ENCODE results near the gene TNFRSF1B. TPM values are rescaled to one million over a fixed set of nuclear protein-coding genes. Genes with fewer than 3 reads are reported as not detected.

The TNFRSF1B gene
- polyA plus RNA-seq, 2 donors, result 1.8 to 3.4 TPM

DNA sequence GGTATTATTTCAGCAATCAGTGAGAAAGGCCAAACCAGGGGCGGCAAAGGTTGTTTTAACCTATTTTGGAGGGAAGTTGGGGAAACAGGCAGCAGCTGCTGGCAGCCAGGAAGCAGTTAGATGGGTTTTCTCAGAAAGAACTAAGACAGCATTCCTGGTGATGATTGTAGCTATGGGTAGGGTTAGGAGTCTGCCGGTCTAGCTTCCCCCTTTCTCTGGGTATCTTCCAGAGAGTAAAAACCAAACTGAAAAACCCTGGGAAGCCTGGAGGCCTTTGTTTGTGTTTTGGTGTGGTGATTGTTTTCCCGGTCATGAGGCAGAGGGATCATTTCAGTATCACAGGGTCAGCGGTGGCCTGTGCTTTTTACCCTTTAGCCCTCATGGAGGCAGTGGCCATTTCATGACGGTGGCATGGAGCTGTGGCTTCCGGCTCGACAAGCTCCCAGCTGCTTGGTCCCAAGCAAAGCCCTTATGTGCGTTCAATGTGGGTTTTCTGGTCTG, 19.5 kb upstream of the TNFRSF1B start:
- Histone ChIP-seq H3K4me1 (ENCODE audit: control insufficient read depth in 2 of 2, insufficient read depth in 2 of 2, low read length in 1 of 2) (peaks cover 2 to 13% of the 10 kb centered on the region in 2 donors), H3K27ac (ENCODE audit: low read depth in 2 of 2, low read length in 1 of 2) (peak overlapping the region in 1 of 2 donors; percentile 33), H3K4me3 (ENCODE audit: low read depth in 1 of 2, low read length in 2 of 2) (no peak overlapping the region), H3K9me3 (ENCODE audit: control insufficient read depth in 2 of 2, insufficient read depth in 1 of 2, low read depth in 1 of 2, low read length in 1 of 2) (peaks cover 0 to 4% of the 10 kb centered on the region in 2 donors), H3K27me3 (ENCODE audit: control insufficient read depth in 1 of 2, insufficient read depth in 2 of 2, low read length in 2 of 2) (no peaks in the 10 kb centered on the region), H3K36me3 (ENCODE audit: control insufficient read depth in 2 of 2, insufficient read depth in 2 of 2, low read length in 1 of 2) (no peaks in the 10 kb centered on the region)
- 72 to 77% methylated on average over 8 of the region's 8 CpGs for WGBS, 2 donors

DNA sequence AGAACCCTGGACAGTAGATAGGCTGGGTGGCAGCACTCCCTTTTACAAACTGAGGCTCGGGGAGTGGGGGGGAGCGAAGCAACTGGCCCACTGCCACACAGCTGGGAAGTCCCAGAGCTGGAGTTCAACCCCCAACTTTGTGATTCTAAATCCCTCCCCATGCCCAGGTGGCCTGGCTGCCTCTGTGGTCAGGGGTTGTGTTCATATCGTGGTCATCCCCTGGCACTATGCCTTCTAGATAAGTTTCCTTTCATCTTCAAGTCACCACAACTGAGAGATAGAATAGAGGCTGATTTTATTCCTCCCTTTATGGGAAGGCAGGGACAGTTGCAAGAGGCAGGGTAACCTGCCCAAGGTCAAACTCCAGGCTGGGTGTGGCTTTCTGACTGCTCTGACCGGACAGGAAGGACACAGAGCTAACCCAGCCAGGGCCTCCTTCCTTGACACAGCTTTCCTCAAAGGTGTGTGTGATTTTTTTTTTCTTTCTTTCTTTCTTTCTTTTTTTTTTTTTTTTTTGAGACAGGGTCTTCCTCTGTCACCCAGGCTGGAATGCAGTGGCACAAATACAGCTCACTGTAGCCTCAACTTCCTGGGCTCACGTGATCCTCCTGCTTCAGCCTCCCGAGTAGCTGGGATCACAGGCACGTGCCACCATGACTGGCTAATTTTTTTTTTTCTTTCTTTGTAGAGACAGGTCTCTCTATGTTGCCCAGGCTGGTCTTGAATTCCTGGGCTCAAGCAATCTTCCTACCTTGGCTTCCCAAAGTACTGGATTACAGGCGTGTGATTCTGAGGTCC, 18.4 kb upstream of the TNFRSF1B start:
- WGBS, 2 donors, result 68 to 71% methylated on average over 8 of the region's 8 CpGs
- no peak overlapping the region for H3K4me3 ChIP-seq (ENCODE audit: low read depth in 1 of 2, low read length in 2 of 2)
- no peaks in the 10 kb centered on the region for H3K27me3 ChIP-seq (ENCODE audit: control insufficient read depth in 1 of 2, insufficient read depth in 2 of 2, low read length in 2 of 2)
- peak overlapping the region in 1 of 2 donors; percentile 38 for H3K27ac ChIP-seq (ENCODE audit: low read depth in 2 of 2, low read length in 1 of 2)
- no peaks in the 10 kb centered on the region for H3K36me3 ChIP-seq (ENCODE audit: control insufficient read depth in 2 of 2, insufficient read depth in 2 of 2, low read length in 1 of 2)
- peaks cover 0 to 4% of the 10 kb centered on the region in 2 donors for H3K9me3 ChIP-seq (ENCODE audit: control insufficient read depth in 2 of 2, insufficient read depth in 1 of 2, low read depth in 1 of 2, low read length in 1 of 2)
- H3K4me1 ChIP-seq (ENCODE audit: control insufficient read depth in 2 of 2, insufficient read depth in 2 of 2, low read length in 1 of 2), result peaks cover 2 to 10% of the 10 kb centered on the region in 2 donors

DNA sequence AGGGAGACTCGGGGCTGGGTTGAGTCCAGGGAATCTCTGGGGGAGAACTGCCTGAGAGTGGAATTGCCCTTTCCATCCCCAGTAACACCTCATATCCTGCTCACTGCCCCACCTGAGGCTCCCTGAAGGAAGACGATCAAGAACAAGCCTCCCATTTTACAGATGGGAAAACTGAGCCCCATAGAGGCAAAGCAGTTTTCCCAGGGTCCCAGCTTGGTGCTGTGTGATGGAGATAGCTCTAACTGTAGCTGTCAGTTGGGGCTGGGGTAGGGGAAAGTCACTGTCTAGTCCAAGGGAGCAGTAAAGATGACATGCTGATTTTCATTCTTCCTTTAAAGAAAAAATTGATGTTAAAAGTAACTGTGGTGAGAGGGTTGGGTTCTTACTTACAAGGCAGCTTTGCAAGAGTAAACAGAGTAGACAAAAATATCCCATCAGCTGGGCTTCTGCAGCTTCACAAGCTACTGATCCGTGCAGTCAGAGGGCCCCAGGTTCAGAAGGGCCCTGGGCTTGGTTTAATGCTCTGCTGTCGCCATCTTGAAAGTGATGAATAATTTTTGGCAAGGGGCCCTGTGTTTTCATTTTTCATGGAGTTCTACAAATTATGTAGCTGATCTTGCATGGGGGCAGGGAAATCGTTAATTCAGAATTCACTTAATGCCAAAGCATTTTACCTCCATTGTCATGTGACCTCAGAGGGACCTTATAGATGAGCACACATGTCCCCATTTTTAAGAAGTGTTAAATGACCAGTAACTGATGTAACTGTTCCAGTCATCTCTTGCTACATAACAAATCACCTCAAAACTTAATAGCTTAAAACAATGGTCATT, 17.6 kb upstream of the TNFRSF1B start:
- H3K27ac ChIP-seq (ENCODE audit: low read depth in 2 of 2, low read length in 1 of 2), result peak overlapping the region in 1 of 2 donors; percentile 38
- peaks cover 2% of the 10 kb centered on the region in 2 donors for H3K4me1 ChIP-seq (ENCODE audit: control insufficient read depth in 2 of 2, insufficient read depth in 2 of 2, low read length in 1 of 2)
- 61 to 64% methylated on average over 5 of the region's 5 CpGs for WGBS, 2 donors
- H3K36me3 ChIP-seq (ENCODE audit: control insufficient read depth in 2 of 2, insufficient read depth in 2 of 2, low read length in 1 of 2), result no peaks in the 10 kb centered on the region
- no peaks in the 10 kb centered on the region for H3K27me3 ChIP-seq (ENCODE audit: control insufficient read depth in 1 of 2, insufficient read depth in 2 of 2, low read length in 2 of 2)
- H3K9me3 ChIP-seq (ENCODE audit: control insufficient read depth in 2 of 2, insufficient read depth in 1 of 2, low read depth in 1 of 2, low read length in 1 of 2), result peaks cover 0 to 4% of the 10 kb centered on the region in 2 donors
- H3K4me3 ChIP-seq (ENCODE audit: low read depth in 1 of 2, low read length in 2 of 2), result no peak overlapping the region

- Histone ChIP-seq H3K9me3 (ENCODE audit: control insufficient read depth in 2 of 2, insufficient read depth in 1 of 2, low read depth in 1 of 2, low read length in 1 of 2) (peaks cover 0 to 4% of the 10 kb centered on the region in 2 donors), H3K4me3 (ENCODE audit: low read depth in 1 of 2, low read length in 2 of 2) (no peak overlapping the region), H3K36me3 (ENCODE audit: control insufficient read depth in 2 of 2, insufficient read depth in 2 of 2, low read length in 1 of 2) (no peaks in the 10 kb centered on the region), H3K27me3 (ENCODE audit: control insufficient read depth in 1 of 2, insufficient read depth in 2 of 2, low read length in 2 of 2) (no peaks in the 10 kb centered on the region), H3K4me1 (ENCODE audit: control insufficient read depth in 2 of 2, insufficient read depth in 2 of 2, low read length in 1 of 2) (peaks cover 2% of the 10 kb centered on the region in 2 donors), H3K27ac (ENCODE audit: low read depth in 2 of 2, low read length in 1 of 2) (peak overlapping the region; percentile 47 to 69)
- 90% methylated on average over 6 of the region's 6 CpGs for WGBS, 2 donors
Measured at GRCh38 chr1:12149791-12150175, 17.0 kb upstream of the TNFRSF1B start.

DNA sequence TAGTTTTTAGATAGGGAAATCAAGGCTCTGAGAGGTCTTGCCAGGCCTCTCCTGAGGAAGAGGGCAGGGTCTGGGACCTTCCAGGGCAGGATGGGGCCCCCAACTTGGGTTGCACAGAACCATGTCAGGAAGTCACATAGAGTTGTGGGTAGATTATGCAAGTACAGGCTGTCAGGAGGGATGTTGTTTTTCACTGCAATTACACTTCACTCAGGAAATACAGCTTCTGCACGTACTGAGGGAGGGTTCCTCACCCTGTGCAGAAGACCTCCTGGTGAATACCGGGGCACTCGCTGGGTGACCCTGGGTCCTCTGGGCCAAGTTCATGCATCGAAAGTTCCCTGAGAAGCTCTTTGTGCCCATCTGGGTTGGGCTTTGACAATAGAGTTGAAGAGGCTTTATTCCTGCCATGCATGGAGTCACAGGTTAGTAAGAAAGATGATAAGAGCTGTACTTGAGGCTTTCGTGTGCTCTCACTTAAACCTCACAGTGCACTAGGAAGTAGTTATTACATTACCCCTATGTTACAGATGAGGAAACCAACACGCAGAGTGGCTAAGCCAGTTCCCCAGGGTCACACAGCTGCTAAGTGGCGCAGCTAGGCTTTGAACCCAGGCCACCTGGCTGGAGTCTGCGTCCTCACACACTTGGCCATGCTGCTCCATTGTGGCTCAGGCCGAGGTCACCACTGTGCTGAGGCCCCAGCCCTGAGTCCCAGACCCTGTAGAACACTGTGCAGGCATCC, 16.2 kb upstream of the TNFRSF1B start:
- peaks cover 0 to 4% of the 10 kb centered on the region in 2 donors for H3K9me3 ChIP-seq (ENCODE audit: control insufficient read depth in 2 of 2, insufficient read depth in 1 of 2, low read depth in 1 of 2, low read length in 1 of 2)
- 71 to 74% methylated on average over 9 of the region's 9 CpGs for WGBS, 2 donors
- H3K4me3 ChIP-seq (ENCODE audit: low read depth in 1 of 2, low read length in 2 of 2), result no peak overlapping the region
- H3K27ac ChIP-seq (ENCODE audit: low read depth in 2 of 2, low read length in 1 of 2), result peak overlapping the region; percentile 37 to 69
- peaks cover 2% of the 10 kb centered on the region in 2 donors for H3K4me1 ChIP-seq (ENCODE audit: control insufficient read depth in 2 of 2, insufficient read depth in 2 of 2, low read length in 1 of 2)
- H3K36me3 ChIP-seq (ENCODE audit: control insufficient read depth in 2 of 2, insufficient read depth in 2 of 2, low read length in 1 of 2), result no peaks in the 10 kb centered on the region
- H3K27me3 ChIP-seq (ENCODE audit: control insufficient read depth in 1 of 2, insufficient read depth in 2 of 2, low read length in 2 of 2), result no peaks in the 10 kb centered on the region

- Histone ChIP-seq H3K36me3 (ENCODE audit: control insufficient read depth in 2 of 2, insufficient read depth in 2 of 2, low read length in 1 of 2) (no peaks in the 10 kb centered on the region), H3K9me3 (ENCODE audit: control insufficient read depth in 2 of 2, insufficient read depth in 1 of 2, low read depth in 1 of 2, low read length in 1 of 2) (peaks cover 0 to 4% of the 10 kb centered on the region in 2 donors), H3K4me3 (ENCODE audit: low read depth in 1 of 2, low read length in 2 of 2) (no peak overlapping the region), H3K27me3 (ENCODE audit: control insufficient read depth in 1 of 2, insufficient read depth in 2 of 2, low read length in 2 of 2) (no peaks in the 10 kb centered on the region), H3K4me1 (ENCODE audit: control insufficient read depth in 2 of 2, insufficient read depth in 2 of 2, low read length in 1 of 2) (peaks cover 2% of the 10 kb centered on the region in 2 donors), H3K27ac (ENCODE audit: low read depth in 2 of 2, low read length in 1 of 2) (no peak overlapping the region)
- WGBS, 2 donors, result 96 to 97% methylated on average over 2 of the region's 2 CpGs
Measured at GRCh38 chr1:12151465-12151864, 15.3 kb upstream of the TNFRSF1B start.

DNA sequence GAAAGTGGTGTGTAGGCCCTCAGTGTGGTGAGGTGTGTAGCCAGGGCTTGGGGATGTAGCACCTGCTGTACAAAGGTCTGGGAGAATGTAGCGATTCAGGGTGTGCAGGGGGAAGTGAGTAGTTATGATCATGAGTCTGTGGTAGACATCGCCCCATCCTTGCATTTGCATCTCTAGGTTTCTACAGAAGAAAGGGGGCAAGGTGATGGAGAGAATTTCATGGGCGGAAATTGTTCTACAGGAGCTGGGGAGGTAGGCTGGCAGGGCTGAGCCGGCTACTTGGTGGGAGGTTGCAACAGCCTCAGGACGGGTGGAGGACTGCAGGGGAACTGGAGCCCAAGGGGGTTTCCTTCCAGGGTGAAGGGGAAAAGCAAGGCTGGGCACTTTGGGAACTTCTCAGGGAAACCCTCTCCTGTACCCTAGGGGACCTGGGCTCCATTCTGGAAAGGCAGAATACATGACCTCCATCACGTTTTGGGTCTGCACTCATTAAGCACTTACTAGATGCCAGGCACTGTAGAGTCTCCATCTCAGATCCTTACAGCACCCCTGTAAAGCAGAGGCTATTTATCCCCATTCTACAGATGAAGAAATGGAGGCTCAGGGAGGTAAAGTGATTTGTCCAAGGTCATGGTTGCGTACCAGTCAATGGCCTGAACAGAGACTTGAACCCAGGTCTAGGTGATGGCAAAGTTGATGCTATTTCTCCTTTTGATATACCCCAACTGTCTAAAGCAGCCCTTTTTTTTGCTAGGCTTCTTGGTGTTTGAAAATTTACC, 14.5 kb upstream of the TNFRSF1B start:
- H3K9me3 ChIP-seq (ENCODE audit: control insufficient read depth in 2 of 2, insufficient read depth in 1 of 2, low read depth in 1 of 2, low read length in 1 of 2), result peaks cover 0 to 4% of the 10 kb centered on the region in 2 donors
- H3K4me1 ChIP-seq (ENCODE audit: control insufficient read depth in 2 of 2, insufficient read depth in 2 of 2, low read length in 1 of 2), result peaks cover 2% of the 10 kb centered on the region in 2 donors
- no peaks in the 10 kb centered on the region for H3K27me3 ChIP-seq (ENCODE audit: control insufficient read depth in 1 of 2, insufficient read depth in 2 of 2, low read length in 2 of 2)
- 80 to 82% methylated on average over 7 of the region's 7 CpGs for WGBS, 2 donors
- no peaks in the 10 kb centered on the region for H3K36me3 ChIP-seq (ENCODE audit: control insufficient read depth in 2 of 2, insufficient read depth in 2 of 2, low read length in 1 of 2)
- H3K27ac ChIP-seq (ENCODE audit: low read depth in 2 of 2, low read length in 1 of 2), result peak overlapping the region in 1 of 2 donors; percentile 40
- H3K4me3 ChIP-seq (ENCODE audit: low read depth in 1 of 2, low read length in 2 of 2), result no peak overlapping the region

- Histone ChIP-seq H3K4me1 (ENCODE audit: control insufficient read depth in 2 of 2, insufficient read depth in 2 of 2, low read length in 1 of 2) (peaks cover 2% of the 10 kb centered on the region in 2 donors), H3K36me3 (ENCODE audit: control insufficient read depth in 2 of 2, insufficient read depth in 2 of 2, low read length in 1 of 2) (no peaks in the 10 kb centered on the region), H3K9me3 (ENCODE audit: control insufficient read depth in 2 of 2, insufficient read depth in 1 of 2, low read depth in 1 of 2, low read length in 1 of 2) (peaks cover 0 to 4% of the 10 kb centered on the region in 2 donors), H3K4me3 (ENCODE audit: low read depth in 1 of 2, low read length in 2 of 2) (no peak overlapping the region), H3K27me3 (ENCODE audit: control insufficient read depth in 1 of 2, insufficient read depth in 2 of 2, low read length in 2 of 2) (no peaks in the 10 kb centered on the region), H3K27ac (ENCODE audit: low read depth in 2 of 2, low read length in 1 of 2) (peak overlapping the region; percentile 40 to 66)
- 49 to 55% methylated on average over 13 of the region's 13 CpGs for whole genome bisulfite sequencing, 2 donors
Measured at GRCh38 chr1:12153181-12153785, 13.5 kb upstream of the TNFRSF1B start.
